D721Med (cell line): ENCODE data around the gene MTF1.
"Not testable (repeated sequence)": the region's sequence is repeated elsewhere in the genome, so short reads cannot be mapped to it uniquely, and the experiment has no call there.

Experiments used
- DNase-seq: peaks from one replicate; pipeline ENCODE4 v3.0.0; 2011; ENCODE audit warnings: low spot score; ENCODE audit not compliant: insufficient read length
- FAIRE-seq: peaks from 2 replicates; lab custom pipeline; 2011; peaks lifted over from hg19 to GRCh38; lab: Jason Lieb, UNC
- CTCF ChIP-seq: IDR thresholded peaks from 2 replicates; pipeline ENCODE4 v1.5.1; 2012; ENCODE audit warnings: mild to moderate bottlenecking, control low read depth; ENCODE audit not compliant: insufficient read depth; ENCODE audit errors: missing control alignments

MTF1 gene

DNA sequence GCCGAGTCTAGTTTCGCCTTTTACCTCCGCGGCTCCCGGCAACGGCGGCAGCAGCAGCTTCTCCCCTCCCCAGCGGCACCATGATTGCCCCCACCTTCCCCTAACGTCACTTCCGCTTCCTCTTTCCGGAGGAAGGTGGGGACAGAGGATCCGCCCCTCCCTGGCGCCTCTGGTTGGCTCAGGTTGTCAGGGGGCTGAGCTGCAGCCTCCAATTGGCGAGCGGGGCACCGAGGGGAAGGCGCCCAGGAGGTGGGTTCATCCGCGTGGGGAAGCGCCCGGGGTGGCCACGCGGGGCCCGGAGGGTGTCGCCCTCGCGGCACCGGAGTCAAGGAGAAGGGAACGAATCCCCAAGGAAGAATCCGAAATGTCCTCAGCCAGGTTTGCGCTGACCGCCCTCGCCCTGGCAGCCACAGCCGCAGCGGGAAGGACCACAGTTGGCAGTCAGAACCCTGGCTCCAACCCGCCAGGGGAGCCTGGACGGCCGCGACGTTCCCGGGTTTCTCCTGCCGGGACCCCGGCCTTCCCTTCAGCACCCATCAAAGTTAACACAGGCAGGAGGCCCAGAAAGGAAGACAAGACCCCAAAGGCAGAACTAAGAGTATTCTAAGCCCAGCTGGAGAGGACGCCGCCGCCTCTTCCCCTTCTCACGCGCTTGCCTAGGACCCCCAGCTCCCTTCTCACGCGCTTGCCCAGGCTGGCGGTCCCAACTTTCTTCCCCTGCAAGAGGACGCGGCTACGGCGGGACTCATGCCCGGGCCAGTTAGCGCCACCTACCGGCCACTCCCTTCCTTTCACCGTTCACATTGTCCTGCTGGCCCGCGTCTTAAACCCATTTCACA, at the start of gene MTF1:
MTF1 (minus strand) TSS at position 86 of the 839 bp plus-strand sequence. CDS start 1,934 bp downstream, outside the sequence.
- FAIRE-seq (no peak), DNase-seq (peak; percentile 96)
- TF ChIP-seq CTCF: peak; percentile 80

DNA sequence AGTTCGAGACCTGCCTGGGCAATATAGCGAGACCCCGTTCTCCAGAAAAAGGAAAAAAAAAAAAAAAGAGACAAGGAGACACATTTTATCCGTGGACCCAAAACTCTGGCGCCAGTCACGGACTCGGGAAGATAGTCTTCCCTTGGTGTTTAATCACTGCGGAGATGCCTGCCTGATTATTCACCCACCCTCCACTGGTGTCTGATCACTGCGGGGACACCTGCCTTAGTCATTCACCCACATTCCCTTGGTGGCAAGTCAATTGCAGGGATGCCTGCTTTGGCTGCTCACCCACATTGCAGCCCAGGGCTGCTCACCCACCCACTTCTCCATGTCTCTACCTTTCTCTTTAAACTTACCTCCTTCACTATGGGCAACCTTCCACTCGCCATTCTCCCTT, 49.1 kb upstream of the MTF1 start:
- FAIRE-seq: not testable (repeated sequence)

GRCh38 chr1:37907416-37908125, 48.2 kb upstream of the MTF1 start:
- not testable (repeated sequence) for DNase-seq, FAIRE-seq

More for the DNA sequence above, 49.1 kb upstream of the MTF1 start:
- not testable (repeated sequence) for DNase-seq

DNA sequence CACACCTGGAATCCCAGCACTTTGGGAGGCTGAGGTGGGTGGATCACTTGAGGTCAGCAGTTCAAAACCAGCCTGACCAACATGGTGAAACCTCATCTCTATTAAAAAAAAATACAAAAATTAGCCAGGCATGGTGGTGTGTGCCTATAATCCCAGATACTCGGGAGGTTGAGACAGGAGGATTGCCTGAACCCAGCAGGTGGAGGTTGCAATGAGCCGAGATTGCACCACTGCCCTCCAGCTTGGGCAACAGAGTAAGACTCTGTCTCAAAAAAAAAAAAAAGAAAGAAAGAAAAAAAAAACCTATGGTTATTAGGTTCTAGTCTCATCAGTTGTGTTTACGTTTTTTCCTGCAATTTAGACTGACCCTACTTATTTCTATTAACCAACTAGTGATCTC, 47.2 kb upstream of the MTF1 start:
- not testable (repeated sequence) for FAIRE-seq, DNase-seq

GRCh38 chr1:37905727-37906126, 46.3 kb upstream of the MTF1 start:
- FAIRE-seq (no peak), DNase-seq (no peak)
- TF ChIP-seq CTCF: no peak

DNA sequence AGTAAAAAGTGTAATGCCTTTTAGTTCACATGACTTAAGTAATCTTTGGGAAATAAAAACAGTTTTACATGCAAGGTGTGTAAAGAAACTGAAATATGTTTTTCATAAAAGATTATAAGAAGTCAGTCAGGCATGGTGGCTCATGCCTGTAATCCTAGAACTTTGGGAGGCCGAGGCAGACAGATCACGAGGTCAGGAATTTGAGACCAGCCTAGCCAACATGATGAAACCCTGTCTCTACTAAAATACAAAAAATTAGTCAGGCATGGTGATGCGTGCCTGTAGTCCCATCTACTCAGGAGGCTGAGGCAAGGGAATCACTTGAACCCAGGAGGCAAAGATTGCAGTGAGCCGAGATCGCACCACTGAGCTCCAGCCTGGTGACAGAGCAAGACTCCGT, 44.5 kb upstream of the MTF1 start:
- FAIRE-seq, DNase-seq: not testable (repeated sequence)

GRCh38 chr1:37902983-37903382, 43.6 kb upstream of the MTF1 start:
- DNase-seq (no peak), FAIRE-seq (no peak)
- no peak for TF ChIP-seq CTCF

DNA sequence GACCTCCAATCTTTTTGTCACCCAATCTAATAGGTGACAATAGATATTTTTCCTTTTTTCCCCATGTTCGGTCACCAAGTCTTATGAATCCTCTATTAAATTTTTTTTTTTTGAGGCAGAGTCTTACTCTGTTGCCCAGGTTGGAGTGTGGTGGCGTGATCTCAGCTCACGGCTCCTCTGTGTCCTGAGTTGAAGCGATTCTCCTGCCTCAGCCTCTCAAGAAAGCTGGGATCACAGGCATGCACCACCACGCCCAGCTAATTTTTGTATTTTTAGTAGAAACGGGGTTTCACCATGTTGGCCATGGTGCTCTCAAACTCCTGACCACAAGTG, 42.5 kb upstream of the MTF1 start:
- FAIRE-seq: no peak
- DNase-seq: no peak
- no peak for TF ChIP-seq CTCF

DNA sequence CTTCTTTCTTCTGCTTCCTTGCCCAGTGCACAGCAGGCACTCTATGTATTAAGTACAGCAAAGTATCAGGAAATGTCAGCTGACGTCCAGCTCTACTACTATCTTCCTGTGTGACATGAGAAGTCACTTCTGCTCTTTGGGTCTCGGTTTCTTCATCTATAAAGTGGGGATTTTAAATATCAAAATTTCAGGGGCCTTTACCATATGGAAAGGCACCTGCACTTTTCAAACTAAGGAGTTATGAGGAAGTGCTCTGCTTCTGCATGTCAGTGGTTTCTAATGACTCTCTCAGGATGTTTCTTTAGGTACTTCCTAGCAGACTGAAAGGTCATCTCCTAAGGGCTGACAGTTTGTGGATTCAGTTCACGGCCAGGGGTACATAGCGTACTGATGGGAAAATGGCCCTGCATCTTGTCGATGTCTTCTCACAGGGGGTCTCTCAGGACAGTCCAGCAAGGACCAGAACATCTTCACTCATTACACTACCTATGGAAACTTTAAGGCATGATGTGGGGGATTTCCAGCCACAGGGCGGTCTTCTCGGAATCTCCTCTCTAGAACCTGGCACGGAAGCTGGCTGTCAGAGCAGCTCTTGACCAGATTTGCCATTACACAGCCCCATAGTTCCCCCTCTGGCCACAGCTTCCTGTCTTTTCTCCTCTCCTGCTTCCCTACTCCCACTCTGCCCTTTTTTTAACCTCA, 42.0 kb upstream of the MTF1 start:
- no peak for FAIRE-seq
- TF ChIP-seq CTCF: no peak
- no peak for DNase-seq

DNA sequence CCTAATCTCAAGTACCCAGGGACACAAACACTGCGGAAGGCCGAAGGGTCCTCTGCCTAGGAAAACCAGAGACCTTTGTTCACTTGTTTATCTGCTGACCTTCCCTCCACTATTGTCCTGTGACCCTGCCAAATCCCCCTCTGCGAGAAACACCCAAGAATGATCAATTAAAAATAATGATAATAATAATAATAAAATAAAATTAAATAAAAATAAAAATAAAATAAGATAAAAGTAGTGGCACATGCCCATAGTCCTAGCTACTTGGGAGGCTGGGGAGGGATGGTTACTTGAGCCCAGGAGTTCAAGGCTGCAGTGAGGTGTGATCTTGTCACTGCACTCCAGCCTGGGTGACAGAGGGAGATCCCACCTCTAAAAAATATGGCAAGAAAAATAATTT, 38.2 kb upstream of the MTF1 start:
- not testable (repeated sequence) for DNase-seq, FAIRE-seq
